HepG2 (cell line): ENCODE measurements around the gene ANKS4B. TPM values are rescaled to one million over a fixed set of nuclear protein-coding genes. Genes with fewer than 3 reads are reported as not detected.

ENCODE experiments used
- GZF1 ChIP-seq: sonication (generic); formaldehyde crosslinking; IDR thresholded peaks from 2 replicates; pipeline ENCODE4 v1.5.1; 2020; ENCODE audit warnings: mild to moderate bottlenecking, missing genetic modification reagents
- HDAC6 ChIP-seq: fragments of 200-600 bp; sonication (generic); IDR thresholded peaks from 2 replicates; pipeline ENCODE4 v1.7.0; 2017; ENCODE audit warnings: mild to moderate bottlenecking, antibody characterized with exemption, low read length, low read depth
- MYNN ChIP-seq: sonication (generic); formaldehyde crosslinking; IDR thresholded peaks from 2 replicates; pipeline ENCODE4 v1.4.0; 2020; ENCODE audit warnings: mild to moderate bottlenecking, low read depth, missing genetic modification reagents
- NCOA2 ChIP-seq: sonication (generic); formaldehyde crosslinking; IDR thresholded peaks from 2 replicates; pipeline ENCODE4 v1.8.0; 2022; ENCODE audit warnings: inconsistent platforms
- SAFB2 ChIP-seq: sonication (generic); formaldehyde crosslinking; IDR thresholded peaks from 2 replicates; pipeline ENCODE4 v1.5.1; 2020; ENCODE audit warnings: missing genetic modification reagents, low read depth, mild to moderate bottlenecking, borderline replicate concordance
- SOX13 ChIP-seq, 3 experiments: fragments of 450-650 bp in 1 of 3; sonication (generic) in 1 of 3; formaldehyde crosslinking in 1 of 3; IDR thresholded peaks in 2 of 3; conservative IDR thresholded peaks in 1 of 3; 2 replicates each; pipeline versions ENCODE4 v1.5.0 to v1.6.1; 2016 to 2020; ENCODE audit warnings: antibody characterized with exemption in 1 of 3, mild to moderate bottlenecking in 1 of 3, missing compliant biosample characterization in 1 of 3, missing genetic modification reagents in 1 of 3, moderate library complexity in 1 of 3
- XRCC5 ChIP-seq: fragments of 200-400 bp; formaldehyde crosslinking; optimal IDR thresholded peaks from 2 replicates; pipeline ENCODE3; 2017; ENCODE audit warnings: mild to moderate bottlenecking, low read length
- YEATS2 ChIP-seq: sonication (generic); formaldehyde crosslinking; IDR thresholded peaks from 2 replicates; pipeline ENCODE4 v1.4.0; 2020; ENCODE audit warnings: missing genetic modification reagents, borderline replicate concordance
- YY1 ChIP-seq: IDR thresholded peaks from 2 replicates; pipeline ENCODE4 v1.6.1; 2011; ENCODE audit warnings: low read length, low read depth, moderate library complexity, mild to moderate bottlenecking; ENCODE audit not compliant: insufficient read depth, insufficient replicate concordance
- ZNF225 ChIP-seq: sonication (generic); formaldehyde crosslinking; IDR thresholded peaks from 2 replicates; pipeline ENCODE4 v1.4.0; 2020; ENCODE audit warnings: mild to moderate bottlenecking, missing genetic modification reagents
- ZNF230 ChIP-seq: sonication (generic); formaldehyde crosslinking; IDR thresholded peaks from 2 replicates; pipeline ENCODE4 v1.4.0; 2020; ENCODE audit warnings: mild to moderate bottlenecking, missing genetic modification reagents
- polyA plus RNA-seq, 8 experiments: library from polyadenylated mRNA; depleted of rRNA in 3 of 8; stranded (reverse) in 7 of 8; unstranded in 1 of 8; fragments of >200 nt; fragmentation: Illumina TruSeq in 4 of 8; extraction: Trizol in 4 of 8; gene quantifications; 2 replicates each; pipeline versions ENCODE4 v1.2.1 to v1.2.3, GENCODE V29; 2011 to 2016; ENCODE audit warnings: low read depth in 4 of 8, missing spikeins in 1 of 8, mixed read lengths in 1 of 8; ENCODE audit not compliant: insufficient read depth in 1 of 8
- total RNA-seq, 5 experiments: library from RNA; depleted of rRNA; stranded (reverse); fragments of >200 nt; fragmentation: Illumina TruSeq; extraction: Trizol; gene quantifications; 2 replicates each; pipeline ENCODE4 v1.2.3, GENCODE V29; 2016; ENCODE audit warnings: low read depth in 1 of 5
- TF ChIP-seq, protein P1 (sequence below): sonication (generic); formaldehyde crosslinking; IDR thresholded peaks from 2 replicates; pipeline ENCODE4 v1.5.1; 2020; ENCODE audit warnings: missing genetic modification reagents, mild to moderate bottlenecking, borderline replicate concordance
- TF ChIP-seq, protein P2 (sequence below): sonication (generic); formaldehyde crosslinking; IDR thresholded peaks from 2 replicates; pipeline ENCODE4 v1.4.0; 2020; ENCODE audit warnings: missing genetic modification reagents
- TF ChIP-seq, protein P3 (sequence below): sonication (generic); formaldehyde crosslinking; IDR thresholded peaks from 2 replicates; pipeline ENCODE4 v1.4.0; 2020; ENCODE audit warnings: missing genetic modification reagents
- TF ChIP-seq, protein P4 (sequence below): sonication (generic); formaldehyde crosslinking; IDR thresholded peaks from 2 replicates; pipeline ENCODE4 v1.4.0; 2020; ENCODE audit warnings: missing genetic modification reagents, borderline replicate concordance
- TF ChIP-seq, protein P5 (sequence below): sonication (generic); formaldehyde crosslinking; IDR thresholded peaks from 2 replicates; pipeline ENCODE4 v1.4.0; 2020; ENCODE audit warnings: missing genetic modification reagents, borderline replicate concordance
- TF ChIP-seq, protein P6 (sequence below): sonication (generic); formaldehyde crosslinking; IDR thresholded peaks from 2 replicates; pipeline ENCODE4 v1.4.0; 2020; ENCODE audit warnings: mild to moderate bottlenecking, low read depth, missing genetic modification reagents

Gene ANKS4B
- total and polyA plus RNA-seq, 2 of the 13 experiments (the other 11 are each of a cell fraction or from before 2014, with no cell fraction given) = 6.5 to 30.0 TPM

DNA sequence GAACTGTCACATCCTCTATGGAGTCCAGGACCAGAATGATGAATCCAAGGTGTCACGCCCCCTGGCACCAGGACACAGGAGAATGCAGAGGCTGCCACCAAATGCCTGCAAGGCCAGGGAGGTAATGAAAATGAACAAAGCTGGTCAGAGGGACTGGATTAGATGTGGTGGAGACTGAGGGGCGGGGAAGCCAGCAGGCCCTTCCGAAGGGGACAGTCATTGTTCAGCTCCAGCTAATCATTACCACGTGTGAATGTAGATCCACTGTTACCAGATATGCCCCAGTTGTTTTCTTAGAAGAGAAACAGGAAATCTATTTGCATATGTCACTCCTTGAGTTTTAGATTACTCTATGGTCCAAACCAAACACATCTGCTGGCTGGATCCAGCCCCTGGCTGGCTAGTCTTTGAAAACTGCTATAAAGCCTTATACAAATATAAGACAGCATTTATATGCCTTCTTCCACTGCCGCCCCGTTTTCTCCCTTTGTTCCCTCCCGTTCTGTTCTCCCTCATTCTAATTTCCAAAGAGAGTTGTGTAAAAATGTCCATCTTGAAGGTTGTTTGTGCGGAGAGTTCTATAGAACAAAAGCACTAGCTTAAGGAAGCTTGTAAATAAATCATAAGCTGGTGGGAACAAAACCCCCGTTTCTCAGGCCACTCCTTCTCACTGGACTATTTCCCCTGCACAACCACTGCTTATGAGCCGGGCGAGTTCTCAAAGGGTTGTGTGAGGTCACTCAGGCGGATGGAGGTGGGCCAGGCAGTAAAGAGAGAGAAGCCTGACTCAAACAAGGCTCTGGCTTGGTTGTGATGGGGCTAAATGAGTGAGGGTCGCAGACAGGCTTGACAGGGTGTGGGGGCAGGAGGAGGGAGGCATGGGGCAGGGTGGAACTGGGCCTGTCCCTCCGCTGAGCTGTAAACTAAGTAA is 30.4 kb downstream of the ANKS4B start (continued):
- TF ChIP-seq ZNF225 (CRISPR knock-in tag) (0 out of 2 replicates have a peak, but pooled peaks have one; percentile 49), SOX13 (IDR thresholded peaks at IDR 0.05) (no peak), SOX13 (CRISPR knock-in tag; conservative IDR thresholded peaks at IDR 0.05 in 1 of 2, IDR thresholded peaks at IDR 0.05 in 1 of 2) (peak in 1 of 2 experiments; percentile 86; a peak in 2 of 4 replicates), YY1 (peak; percentile 4), ZNF230 (CRISPR knock-in tag) (0 out of 2 replicates have a peak, but pooled peaks have one; percentile 12), SAFB2 (CRISPR knock-in tag) (no peak), GZF1 (CRISPR knock-in tag) (no peak), YEATS2 (CRISPR knock-in tag) (no peak), MYNN (CRISPR knock-in tag) (0 out of 2 replicates have a peak, but pooled peaks have one; percentile 59), HDAC6 (no peak), NCOA2 (CRISPR knock-in tag) (peak; percentile 65; the same call in 1 of the 2 replicates), XRCC5 (peak; percentile 57)
- TF ChIP-seq, protein P1, sequence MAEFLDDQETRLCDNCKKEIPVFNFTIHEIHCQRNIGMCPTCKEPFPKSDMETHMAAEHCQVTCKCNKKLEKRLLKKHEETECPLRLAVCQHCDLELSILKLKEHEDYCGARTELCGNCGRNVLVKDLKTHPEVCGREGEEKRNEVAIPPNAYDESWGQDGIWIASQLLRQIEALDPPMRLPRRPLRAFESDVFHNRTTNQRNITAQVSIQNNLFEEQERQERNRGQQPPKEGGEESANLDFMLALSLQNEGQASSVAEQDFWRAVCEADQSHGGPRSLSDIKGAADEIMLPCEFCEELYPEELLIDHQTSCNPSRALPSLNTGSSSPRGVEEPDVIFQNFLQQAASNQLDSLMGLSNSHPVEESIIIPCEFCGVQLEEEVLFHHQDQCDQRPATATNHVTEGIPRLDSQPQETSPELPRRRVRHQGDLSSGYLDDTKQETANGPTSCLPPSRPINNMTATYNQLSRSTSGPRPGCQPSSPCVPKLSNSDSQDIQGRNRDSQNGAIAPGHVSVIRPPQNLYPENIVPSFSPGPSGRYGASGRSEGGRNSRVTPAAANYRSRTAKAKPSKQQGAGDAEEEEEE (CRISPR knock-in tag) = no peak
- TF ChIP-seq, protein P2, sequence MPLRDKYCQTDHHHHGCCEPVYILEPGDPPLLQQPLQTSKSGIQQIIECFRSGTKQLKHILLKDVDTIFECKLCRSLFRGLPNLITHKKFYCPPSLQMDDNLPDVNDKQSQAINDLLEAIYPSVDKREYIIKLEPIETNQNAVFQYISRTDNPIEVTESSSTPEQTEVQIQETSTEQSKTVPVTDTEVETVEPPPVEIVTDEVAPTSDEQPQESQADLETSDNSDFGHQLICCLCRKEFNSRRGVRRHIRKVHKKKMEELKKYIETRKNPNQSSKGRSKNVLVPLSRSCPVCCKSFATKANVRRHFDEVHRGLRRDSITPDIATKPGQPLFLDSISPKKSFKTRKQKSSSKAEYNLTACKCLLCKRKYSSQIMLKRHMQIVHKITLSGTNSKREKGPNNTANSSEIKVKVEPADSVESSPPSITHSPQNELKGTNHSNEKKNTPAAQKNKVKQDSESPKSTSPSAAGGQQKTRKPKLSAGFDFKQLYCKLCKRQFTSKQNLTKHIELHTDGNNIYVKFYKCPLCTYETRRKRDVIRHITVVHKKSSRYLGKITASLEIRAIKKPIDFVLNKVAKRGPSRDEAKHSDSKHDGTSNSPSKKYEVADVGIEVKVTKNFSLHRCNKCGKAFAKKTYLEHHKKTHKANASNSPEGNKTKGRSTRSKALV (CRISPR knock-in tag) = peak; percentile 20; the same call in 1 of the 2 replicates
- TF ChIP-seq, protein P3, sequence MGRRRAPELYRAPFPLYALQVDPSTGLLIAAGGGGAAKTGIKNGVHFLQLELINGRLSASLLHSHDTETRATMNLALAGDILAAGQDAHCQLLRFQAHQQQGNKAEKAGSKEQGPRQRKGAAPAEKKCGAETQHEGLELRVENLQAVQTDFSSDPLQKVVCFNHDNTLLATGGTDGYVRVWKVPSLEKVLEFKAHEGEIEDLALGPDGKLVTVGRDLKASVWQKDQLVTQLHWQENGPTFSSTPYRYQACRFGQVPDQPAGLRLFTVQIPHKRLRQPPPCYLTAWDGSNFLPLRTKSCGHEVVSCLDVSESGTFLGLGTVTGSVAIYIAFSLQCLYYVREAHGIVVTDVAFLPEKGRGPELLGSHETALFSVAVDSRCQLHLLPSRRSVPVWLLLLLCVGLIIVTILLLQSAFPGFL (CRISPR knock-in tag) = no peak
- TF ChIP-seq, protein P4, sequence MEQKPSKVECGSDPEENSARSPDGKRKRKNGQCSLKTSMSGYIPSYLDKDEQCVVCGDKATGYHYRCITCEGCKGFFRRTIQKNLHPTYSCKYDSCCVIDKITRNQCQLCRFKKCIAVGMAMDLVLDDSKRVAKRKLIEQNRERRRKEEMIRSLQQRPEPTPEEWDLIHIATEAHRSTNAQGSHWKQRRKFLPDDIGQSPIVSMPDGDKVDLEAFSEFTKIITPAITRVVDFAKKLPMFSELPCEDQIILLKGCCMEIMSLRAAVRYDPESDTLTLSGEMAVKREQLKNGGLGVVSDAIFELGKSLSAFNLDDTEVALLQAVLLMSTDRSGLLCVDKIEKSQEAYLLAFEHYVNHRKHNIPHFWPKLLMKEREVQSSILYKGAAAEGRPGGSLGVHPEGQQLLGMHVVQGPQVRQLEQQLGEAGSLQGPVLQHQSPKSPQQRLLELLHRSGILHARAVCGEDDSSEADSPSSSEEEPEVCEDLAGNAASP (CRISPR knock-in tag) = peak; percentile 96
- TF ChIP-seq, protein P5, sequence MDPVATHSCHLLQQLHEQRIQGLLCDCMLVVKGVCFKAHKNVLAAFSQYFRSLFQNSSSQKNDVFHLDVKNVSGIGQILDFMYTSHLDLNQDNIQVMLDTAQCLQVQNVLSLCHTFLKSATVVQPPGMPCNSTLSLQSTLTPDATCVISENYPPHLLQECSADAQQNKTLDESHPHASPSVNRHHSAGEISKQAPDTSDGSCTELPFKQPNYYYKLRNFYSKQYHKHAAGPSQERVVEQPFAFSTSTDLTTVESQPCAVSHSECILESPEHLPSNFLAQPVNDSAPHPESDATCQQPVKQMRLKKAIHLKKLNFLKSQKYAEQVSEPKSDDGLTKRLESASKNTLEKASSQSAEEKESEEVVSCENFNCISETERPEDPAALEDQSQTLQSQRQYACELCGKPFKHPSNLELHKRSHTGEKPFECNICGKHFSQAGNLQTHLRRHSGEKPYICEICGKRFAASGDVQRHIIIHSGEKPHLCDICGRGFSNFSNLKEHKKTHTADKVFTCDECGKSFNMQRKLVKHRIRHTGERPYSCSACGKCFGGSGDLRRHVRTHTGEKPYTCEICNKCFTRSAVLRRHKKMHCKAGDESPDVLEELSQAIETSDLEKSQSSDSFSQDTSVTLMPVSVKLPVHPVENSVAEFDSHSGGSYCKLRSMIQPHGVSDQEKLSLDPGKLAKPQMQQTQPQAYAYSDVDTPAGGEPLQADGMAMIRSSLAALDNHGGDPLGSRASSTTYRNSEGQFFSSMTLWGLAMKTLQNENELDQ (CRISPR knock-in tag) = 0 out of 2 replicates have a peak, but pooled peaks have one; percentile 42
- TF ChIP-seq, protein P6, sequence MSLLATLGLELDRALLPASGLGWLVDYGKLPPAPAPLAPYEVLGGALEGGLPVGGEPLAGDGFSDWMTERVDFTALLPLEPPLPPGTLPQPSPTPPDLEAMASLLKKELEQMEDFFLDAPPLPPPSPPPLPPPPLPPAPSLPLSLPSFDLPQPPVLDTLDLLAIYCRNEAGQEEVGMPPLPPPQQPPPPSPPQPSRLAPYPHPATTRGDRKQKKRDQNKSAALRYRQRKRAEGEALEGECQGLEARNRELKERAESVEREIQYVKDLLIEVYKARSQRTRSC (CRISPR knock-in tag) = no peak
